ENCODE results near the gene EEFSEC.

DNA sequence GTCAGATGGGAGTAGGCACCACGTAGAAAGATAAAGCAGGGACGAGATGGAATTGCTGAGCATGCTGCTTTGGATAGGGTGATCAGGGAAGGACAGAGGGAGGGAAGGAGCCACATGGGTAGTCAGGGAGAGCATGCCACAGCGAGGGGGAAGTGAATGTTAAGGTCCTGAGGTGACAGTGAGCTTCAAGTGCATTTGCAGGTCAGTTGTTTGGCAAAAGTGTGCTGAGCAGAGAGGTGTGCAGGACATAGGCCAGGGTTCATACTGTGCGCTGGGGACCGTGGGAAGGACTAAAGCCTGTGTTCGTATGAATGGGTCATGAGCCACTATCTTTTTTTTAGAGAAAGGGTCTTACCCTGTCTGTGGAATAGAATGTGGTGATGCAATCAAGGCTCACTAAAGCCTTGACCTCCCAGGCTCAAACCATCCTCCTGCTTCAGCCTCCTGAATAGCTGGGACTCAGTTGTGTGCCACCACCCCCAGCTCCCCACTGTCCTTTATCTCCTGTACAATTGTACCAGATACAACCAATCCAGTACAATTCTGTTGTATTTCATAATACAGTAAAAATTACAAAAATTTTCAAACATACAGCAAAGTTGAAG is 205.9 kb downstream of the EEFSEC start:
- TF ChIP-seq, protein P1, sequence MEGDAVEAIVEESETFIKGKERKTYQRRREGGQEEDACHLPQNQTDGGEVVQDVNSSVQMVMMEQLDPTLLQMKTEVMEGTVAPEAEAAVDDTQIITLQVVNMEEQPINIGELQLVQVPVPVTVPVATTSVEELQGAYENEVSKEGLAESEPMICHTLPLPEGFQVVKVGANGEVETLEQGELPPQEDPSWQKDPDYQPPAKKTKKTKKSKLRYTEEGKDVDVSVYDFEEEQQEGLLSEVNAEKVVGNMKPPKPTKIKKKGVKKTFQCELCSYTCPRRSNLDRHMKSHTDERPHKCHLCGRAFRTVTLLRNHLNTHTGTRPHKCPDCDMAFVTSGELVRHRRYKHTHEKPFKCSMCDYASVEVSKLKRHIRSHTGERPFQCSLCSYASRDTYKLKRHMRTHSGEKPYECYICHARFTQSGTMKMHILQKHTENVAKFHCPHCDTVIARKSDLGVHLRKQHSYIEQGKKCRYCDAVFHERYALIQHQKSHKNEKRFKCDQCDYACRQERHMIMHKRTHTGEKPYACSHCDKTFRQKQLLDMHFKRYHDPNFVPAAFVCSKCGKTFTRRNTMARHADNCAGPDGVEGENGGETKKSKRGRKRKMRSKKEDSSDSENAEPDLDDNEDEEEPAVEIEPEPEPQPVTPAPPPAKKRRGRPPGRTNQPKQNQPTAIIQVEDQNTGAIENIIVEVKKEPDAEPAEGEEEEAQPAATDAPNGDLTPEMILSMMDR (IDR thresholded peaks at IDR 0.05): no peak
- TF ChIP-seq EP300 (IDR thresholded peaks at IDR 0.05): no peak
